IMR-90 (cell line): ENCODE data around the gene RARRES1.

Source experiments
- CHD1 ChIP-seq: IDR thresholded peaks from 2 replicates; pipeline ENCODE4 v1.6.1; 2012; ENCODE audit warnings: low read depth, low read length, improper control_type of control experiment
- CTCF ChIP-seq: conservative IDR thresholded peaks from 2 replicates; pipeline ENCODE4 v1.5.1; 2012; ENCODE audit warnings: mild to moderate bottlenecking, low read depth, low read length, improper control_type of control experiment
- ELK1 ChIP-seq: fragments of 150-350 bp; IDR thresholded peaks from 2 replicates; pipeline ENCODE4 v1.6.1; 2016; ENCODE audit warnings: low read depth, mild to moderate bottlenecking, low read length, moderate library complexity, borderline replicate concordance
- FOS ChIP-seq: fragments of 150-350 bp; IDR thresholded peaks from 2 replicates; pipeline ENCODE4 v1.6.1; 2016; ENCODE audit warnings: low read depth, low read length
- MAZ ChIP-seq: IDR thresholded peaks from 2 replicates; pipeline ENCODE4 v1.6.1; 2012; ENCODE audit warnings: low read depth, mild to moderate bottlenecking, low read length, improper control_type of control experiment, moderate library complexity, borderline replicate concordance
- MXI1 ChIP-seq: IDR thresholded peaks from 2 replicates; pipeline ENCODE4 v1.6.1; 2012; ENCODE audit warnings: low read depth, mild to moderate bottlenecking, low read length, moderate library complexity, borderline replicate concordance
- NFE2L2 ChIP-seq: fragments of 150-350 bp; IDR thresholded peaks from 2 replicates; pipeline ENCODE4 v1.6.1; 2016; ENCODE audit warnings: low read depth, mild to moderate bottlenecking, low read length
- POLR2A ChIP-seq: IDR thresholded peaks from 2 replicates; pipeline ENCODE4 v1.6.1; 2012; ENCODE audit warnings: mild to moderate bottlenecking, low read depth, low read length
- RAD21 ChIP-seq: IDR thresholded peaks from 2 replicates; pipeline ENCODE4 v1.6.1; 2012; ENCODE audit warnings: low read length, improper control_type of control experiment
- RCOR1 ChIP-seq: IDR thresholded peaks from 2 replicates; pipeline ENCODE4 v1.6.1; 2012; ENCODE audit warnings: mild to moderate bottlenecking, low read length, improper control_type of control experiment; ENCODE audit not compliant: insufficient replicate concordance
- RFX5 ChIP-seq: IDR thresholded peaks from 2 replicates; pipeline ENCODE4 v1.8.0; 2012; ENCODE audit warnings: low read depth, mild to moderate bottlenecking, low read length, moderate library complexity
- USF2 ChIP-seq: fragments of 150-350 bp; IDR thresholded peaks from 2 replicates; pipeline ENCODE4 v1.6.1; 2017; ENCODE audit warnings: mild to moderate bottlenecking, antibody characterized with exemption, low read length, low read depth

GRCh38 chr3:158769549-158769948 is 37.3 kb upstream of the RARRES1 start:
- TF ChIP-seq CTCF (no peak), USF2 (no peak), POLR2A (no peak), NFE2L2 (no peak), RAD21 (no peak), ELK1 (no peak), MXI1 (no peak), CHD1 (no peak), RFX5 (no peak), FOS (no peak), MAZ (no peak), RCOR1 (no peak)
